Muscle layer of duodenum (tissue), 2 donors: ENCODE results near the gene ERC1.

Experiments used
- H3K27ac ChIP-seq: one replicate; pipeline ENCODE4 v1.7.0; 2013; ENCODE audit warnings: mild to moderate bottlenecking, low read length
- H3K27me3 ChIP-seq: one replicate; pipeline ENCODE4 v1.7.0; 2013; ENCODE audit warnings: low read depth, mild to moderate bottlenecking, control low read depth, low read length
- H3K36me3 ChIP-seq, 2 donors: one replicate each; pipeline ENCODE4 v1.7.0; 2013; ENCODE audit warnings: low read length in 2 of 2, control low read depth in 1 of 2, mild to moderate bottlenecking in 1 of 2; ENCODE audit not compliant: insufficient read depth in 2 of 2, control insufficient read depth in 1 of 2
- H3K4me1 ChIP-seq, 2 donors: one replicate each; pipeline ENCODE4 v1.7.0; 2013; ENCODE audit warnings: low read length in 2 of 2, mild to moderate bottlenecking in 2 of 2, control low read depth in 1 of 2, moderate library complexity in 1 of 2; ENCODE audit not compliant: insufficient read depth in 2 of 2, control insufficient read depth in 1 of 2
- H3K4me3 ChIP-seq, 2 donors: one replicate each; pipeline ENCODE4 v1.7.0; 2013; ENCODE audit warnings: low read length in 2 of 2, low read depth in 1 of 2, mild to moderate bottlenecking in 1 of 2
- H3K9me3 ChIP-seq, 2 donors: one replicate each; pipeline ENCODE4 v1.7.0; 2013; ENCODE audit warnings: low read length in 2 of 2, control low read depth in 1 of 2, mild to moderate bottlenecking in 1 of 2; ENCODE audit not compliant: control insufficient read depth in 1 of 2
- donor health status: healthy.

Gene ERC1

DNA sequence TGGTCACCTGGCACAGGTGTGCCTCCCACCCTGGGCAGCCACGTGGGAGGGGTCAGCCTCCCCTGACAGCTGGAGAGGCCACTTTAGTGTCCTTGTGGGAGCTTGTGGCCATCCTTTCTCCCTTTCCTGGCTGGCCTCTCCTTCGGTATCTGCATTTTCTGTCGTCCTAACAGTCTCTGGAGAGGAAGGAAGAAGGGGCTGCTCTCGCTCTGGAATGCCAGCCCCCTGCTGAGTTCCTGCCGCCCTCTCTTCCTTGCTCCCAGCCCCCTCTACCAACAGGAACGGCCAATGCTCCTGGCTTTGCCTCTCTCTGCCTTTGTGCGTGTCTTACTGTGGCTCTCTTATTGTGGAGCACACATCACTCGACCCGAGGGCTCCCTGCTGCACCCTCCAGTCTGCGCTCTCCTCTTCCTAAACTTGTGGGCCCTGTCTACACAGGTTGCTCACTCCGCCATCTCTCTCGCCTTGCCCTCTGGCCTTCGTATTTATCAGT, 532.6 kb downstream of the ERC1 start:
- Histone ChIP-seq H3K36me3 (no peaks in the 10 kb centered on the region), H3K4me3 (no peak overlapping the region), H3K27me3 (peaks cover 2% of the 10 kb centered on the region), H3K9me3 (no peaks in the 10 kb centered on the region), H3K27ac (no peak overlapping the region), H3K4me1 (no peaks in the 10 kb centered on the region)

DNA sequence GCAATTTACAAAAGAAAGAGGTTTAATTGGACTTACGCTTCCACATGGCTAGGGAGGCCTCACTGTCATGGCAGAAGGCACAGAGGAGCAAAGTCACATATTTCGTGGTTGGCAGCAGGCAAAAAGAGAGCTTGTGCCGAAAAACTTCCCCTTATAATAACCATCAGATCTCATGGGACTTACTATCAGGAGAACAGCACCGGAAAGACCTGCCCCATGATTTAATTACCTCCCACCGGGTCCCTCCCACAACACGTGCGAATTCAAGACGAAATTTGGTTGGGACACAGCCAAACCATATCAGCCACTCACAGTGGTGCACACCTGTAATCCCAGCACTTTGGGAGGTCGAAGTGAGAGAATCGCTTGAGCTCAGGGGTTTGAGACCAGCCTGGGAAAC, 534.8 kb downstream of the ERC1 start:
- H3K4me3 ChIP-seq = no peak overlapping the region
- H3K4me1 ChIP-seq = peaks cover 0 to 6% of the 10 kb centered on the region in 2 donors
- peaks cover 3% of the 10 kb centered on the region for H3K27me3 ChIP-seq
- H3K36me3 ChIP-seq = no peaks in the 10 kb centered on the region
- H3K9me3 ChIP-seq = no peaks in the 10 kb centered on the region
- H3K27ac ChIP-seq = no peak overlapping the region

DNA sequence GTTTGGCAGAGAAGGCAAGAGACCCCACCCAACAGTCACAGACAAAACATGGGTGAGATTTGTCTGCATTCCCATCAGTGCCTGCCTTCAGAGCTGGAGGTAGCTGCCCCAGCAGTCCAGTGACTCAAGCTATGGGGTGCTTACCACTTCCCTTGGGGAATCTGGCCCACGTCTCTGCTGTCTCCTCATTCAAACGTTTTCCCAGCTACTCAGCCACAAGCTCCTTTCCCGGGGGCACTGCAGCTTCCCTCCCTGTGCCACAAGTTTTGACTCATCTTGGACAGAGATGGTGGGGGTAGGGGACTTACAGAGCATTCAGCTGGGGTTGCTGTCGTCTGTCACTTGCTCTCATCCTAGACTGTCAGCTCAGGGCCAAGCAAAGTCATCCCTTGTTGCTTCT, 536.8 kb downstream of the ERC1 start:
- Histone ChIP-seq H3K36me3 (no peaks in the 10 kb centered on the region), H3K27me3 (peaks cover 17% of the 10 kb centered on the region)

DNA sequence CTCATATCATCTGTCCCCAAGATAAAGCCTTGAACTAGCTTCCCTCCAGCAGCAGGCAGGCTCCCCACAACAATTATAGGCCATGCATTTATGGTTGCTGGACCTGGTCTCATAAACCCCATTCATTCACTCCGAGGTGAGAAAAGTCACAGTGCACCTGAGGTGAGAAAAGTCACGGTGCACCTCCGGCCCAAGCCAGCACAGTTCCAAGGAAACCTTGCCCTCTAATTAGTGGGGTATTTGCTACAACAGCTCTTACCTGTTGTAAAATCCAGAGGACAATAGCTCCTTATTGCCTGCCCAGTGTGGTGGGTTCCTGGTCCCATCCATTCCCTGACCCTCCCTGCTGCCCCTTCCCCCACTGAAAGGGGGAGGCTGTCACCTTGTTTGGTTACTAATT, 537.8 kb downstream of the ERC1 start:
- Histone ChIP-seq H3K27me3 (peaks cover 27% of the 10 kb centered on the region), H3K36me3 (no peaks in the 10 kb centered on the region), H3K27ac (no peak overlapping the region), H3K9me3 (no peaks in the 10 kb centered on the region), H3K4me3 (no peak overlapping the region), H3K4me1 (peaks cover 0 to 16% of the 10 kb centered on the region in 2 donors)

More for the DNA sequence above, 536.8 kb downstream of the ERC1 start:
- Histone ChIP-seq H3K4me3 (no peak overlapping the region), H3K27ac (no peak overlapping the region), H3K4me1 (peaks cover 0 to 16% of the 10 kb centered on the region in 2 donors), H3K9me3 (no peaks in the 10 kb centered on the region)

DNA sequence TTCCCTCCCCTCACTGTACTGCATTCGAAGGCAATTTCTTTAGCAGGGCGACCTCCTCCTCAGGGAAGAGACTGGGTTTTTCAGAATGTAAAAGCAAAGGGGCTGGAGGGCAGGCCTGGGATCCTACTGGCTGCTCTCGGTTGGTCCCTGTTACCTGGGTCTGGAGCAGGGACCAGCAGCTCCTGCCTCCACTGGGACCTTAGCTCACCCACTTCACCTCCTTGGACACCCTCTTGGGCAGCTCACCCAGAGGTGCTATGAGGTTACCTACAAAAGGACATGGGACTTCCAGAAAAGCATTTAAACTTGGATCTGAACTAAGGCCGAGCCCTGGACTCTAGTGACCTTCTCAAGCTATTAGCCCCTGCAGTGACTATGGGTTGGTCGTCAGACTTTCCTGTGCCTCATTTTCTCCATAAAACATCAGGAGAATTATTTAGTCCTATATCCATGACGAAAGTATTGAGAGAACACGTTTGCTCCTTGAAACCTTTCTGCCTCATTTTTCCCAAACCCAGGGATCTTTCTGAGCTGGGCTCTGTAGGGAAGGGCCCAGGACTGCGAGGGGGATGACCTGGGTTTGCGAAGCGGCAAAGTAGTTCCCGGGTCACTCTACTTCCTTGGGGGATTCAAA, 538.3 kb downstream of the ERC1 start:
- no peak overlapping the region for H3K27ac ChIP-seq
- peak overlapping the region; percentile 46 to 70 for H3K4me3 ChIP-seq
- peaks cover 31% of the 10 kb centered on the region for H3K27me3 ChIP-seq

DNA sequence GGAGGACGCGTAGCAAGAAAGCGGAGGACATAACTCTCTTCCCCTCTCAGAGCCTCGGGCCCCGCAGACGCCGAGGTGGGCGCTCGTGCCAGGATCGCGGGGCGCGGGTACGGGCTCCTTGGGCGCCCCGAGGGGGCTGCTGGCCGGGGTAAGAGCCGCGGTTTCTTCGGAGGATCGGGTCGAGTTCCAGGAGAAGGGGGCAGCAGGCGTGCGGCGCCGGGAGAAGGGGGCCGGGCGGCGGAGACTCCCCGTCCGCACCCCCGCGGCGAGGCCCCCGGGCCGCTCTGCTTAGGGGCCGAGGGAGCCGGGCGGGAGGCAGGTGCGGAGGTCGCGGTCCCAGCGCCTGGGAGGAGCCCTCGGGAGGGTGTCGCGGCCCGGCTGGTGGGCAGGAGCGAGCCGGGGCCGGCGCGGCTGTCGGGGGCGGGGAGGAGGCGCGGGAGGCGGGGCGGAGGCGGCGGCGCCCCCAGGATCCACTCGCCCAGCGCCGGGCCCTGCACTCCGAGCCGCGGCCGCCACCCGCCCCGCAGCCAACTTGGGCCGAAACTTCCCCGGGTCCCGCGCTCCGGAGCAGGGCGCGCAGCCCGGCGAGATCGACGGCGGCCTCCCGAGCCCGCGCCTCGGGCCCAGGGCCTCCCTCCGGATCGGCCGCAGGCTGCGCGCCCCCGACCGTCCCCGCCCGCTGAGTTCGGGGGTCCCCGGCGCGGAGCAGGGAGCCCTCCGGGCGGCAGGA, 539.0 kb downstream of the ERC1 start:
- no peak overlapping the region for H3K27ac ChIP-seq
- H3K27me3 ChIP-seq = peaks cover 31% of the 10 kb centered on the region
- no peaks in the 10 kb centered on the region for H3K9me3 ChIP-seq
- H3K36me3 ChIP-seq = no peaks in the 10 kb centered on the region
- peaks cover 0 to 16% of the 10 kb centered on the region in 2 donors for H3K4me1 ChIP-seq
- peak overlapping the region; percentile 46 to 70 for H3K4me3 ChIP-seq

More for the DNA sequence above, 538.3 kb downstream of the ERC1 start:
- Histone ChIP-seq H3K9me3 (no peaks in the 10 kb centered on the region), H3K4me1 (peaks cover 0 to 16% of the 10 kb centered on the region in 2 donors), H3K36me3 (no peaks in the 10 kb centered on the region)

DNA sequence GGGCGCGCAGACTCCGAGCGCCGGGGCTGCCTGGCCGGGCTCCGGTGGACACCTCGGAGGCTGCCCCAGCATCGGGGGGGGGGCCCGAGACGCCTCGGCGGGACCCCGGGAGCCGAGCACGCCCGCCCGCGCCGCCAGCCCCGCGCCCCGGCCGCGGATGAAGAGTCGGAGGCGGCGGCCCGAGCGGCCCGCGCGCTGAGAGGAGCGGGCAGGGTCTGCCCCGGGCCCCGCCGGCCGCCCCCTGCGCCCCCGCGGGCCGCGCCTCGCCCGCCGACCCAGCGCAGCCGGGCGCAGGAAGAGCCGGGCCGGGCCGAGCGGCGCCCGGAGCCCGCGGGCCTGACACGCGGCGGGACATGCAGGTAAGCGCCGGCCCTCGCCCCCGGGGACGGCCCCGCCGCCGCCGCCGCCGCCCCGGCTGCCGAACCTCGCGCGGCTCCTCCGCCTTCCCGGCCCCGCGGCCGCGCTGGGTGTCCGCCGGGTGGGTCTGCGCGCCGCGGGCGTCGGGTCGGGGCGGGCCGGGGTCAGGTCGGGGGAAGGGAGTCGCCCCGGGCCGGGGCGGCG, 539.6 kb downstream of the ERC1 start:
- Histone ChIP-seq H3K36me3 (no peaks in the 10 kb centered on the region), H3K4me1 (peaks cover 0 to 16% of the 10 kb centered on the region in 2 donors), H3K27ac (no peak overlapping the region), H3K4me3 (peak overlapping the region in 1 of 2 donors; percentile 71), H3K9me3 (no peaks in the 10 kb centered on the region), H3K27me3 (peaks cover 35% of the 10 kb centered on the region)

DNA sequence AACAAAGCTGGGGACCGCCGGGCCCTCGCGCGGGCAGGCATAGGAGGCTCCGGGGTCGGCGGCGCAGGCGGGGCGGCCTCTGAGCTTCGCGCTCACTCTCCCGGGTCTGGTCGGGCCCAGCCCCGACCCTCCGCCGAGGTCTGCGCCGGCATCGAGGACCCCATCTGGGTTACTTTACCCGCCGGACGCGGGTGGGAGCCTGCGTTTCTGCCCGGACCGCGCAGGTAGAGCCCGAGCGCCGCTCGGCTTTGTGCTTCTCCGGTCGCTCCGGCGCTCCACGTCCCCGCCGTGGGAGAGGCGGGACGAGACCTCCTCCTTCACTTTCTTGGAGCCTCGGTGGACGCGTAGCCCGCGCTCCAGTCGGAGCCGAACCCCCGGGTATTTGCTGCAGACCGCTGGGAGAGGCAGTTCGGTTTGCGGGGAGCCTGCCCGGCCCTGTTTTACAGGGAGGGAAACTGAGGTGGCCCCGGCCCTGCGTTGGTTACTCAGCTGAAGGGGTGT, 540.2 kb downstream of the ERC1 start:
- Histone ChIP-seq H3K4me3 (peak overlapping the region; percentile 52 to 71), H3K27me3 (peaks cover 35% of the 10 kb centered on the region), H3K27ac (no peak overlapping the region)

DNA sequence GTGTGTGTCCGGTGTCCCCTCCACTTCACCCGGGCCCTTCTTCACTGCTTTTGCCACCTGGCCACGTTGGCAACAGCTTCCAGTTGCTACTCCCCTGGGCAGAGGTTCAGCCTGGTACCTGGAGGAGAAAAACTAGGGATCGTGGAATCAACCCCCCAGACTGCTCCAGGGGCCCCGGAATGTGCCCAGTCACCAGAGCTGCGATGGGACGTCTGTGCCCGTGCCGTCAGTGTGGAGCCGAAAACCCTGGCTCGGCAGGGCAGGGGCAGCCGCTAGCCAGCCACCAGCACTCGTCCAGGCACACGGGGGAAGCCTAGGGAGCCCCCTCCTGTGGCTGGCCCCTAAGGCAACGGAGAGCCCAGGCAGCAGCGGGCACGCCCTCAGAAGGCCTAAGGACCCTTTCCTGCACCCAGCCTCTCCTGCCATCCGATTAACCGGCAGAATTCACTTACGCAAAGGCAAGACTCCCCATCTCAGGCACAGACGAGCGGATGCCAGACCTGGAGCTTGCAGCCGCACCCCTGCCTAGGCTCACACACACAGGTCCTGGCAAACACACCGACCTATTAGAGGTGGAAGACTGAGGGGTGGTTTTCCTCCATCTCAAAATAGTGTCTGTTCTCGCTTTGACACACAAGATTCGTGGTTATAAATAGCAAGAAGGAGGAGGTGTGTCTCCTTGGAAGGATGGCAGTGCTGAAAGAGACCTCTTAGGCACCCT, 540.8 kb downstream of the ERC1 start:
- Histone ChIP-seq H3K9me3 (no peaks in the 10 kb centered on the region), H3K36me3 (no peaks in the 10 kb centered on the region), H3K4me3 (peak overlapping the region; percentile 52 to 71), H3K27ac (no peak overlapping the region), H3K4me1 (peaks cover 0 to 16% of the 10 kb centered on the region in 2 donors), H3K27me3 (peaks cover 35% of the 10 kb centered on the region)

More for the DNA sequence above, 540.2 kb downstream of the ERC1 start:
- Histone ChIP-seq H3K9me3 (no peaks in the 10 kb centered on the region), H3K4me1 (peaks cover 0 to 16% of the 10 kb centered on the region in 2 donors), H3K36me3 (no peaks in the 10 kb centered on the region)

DNA sequence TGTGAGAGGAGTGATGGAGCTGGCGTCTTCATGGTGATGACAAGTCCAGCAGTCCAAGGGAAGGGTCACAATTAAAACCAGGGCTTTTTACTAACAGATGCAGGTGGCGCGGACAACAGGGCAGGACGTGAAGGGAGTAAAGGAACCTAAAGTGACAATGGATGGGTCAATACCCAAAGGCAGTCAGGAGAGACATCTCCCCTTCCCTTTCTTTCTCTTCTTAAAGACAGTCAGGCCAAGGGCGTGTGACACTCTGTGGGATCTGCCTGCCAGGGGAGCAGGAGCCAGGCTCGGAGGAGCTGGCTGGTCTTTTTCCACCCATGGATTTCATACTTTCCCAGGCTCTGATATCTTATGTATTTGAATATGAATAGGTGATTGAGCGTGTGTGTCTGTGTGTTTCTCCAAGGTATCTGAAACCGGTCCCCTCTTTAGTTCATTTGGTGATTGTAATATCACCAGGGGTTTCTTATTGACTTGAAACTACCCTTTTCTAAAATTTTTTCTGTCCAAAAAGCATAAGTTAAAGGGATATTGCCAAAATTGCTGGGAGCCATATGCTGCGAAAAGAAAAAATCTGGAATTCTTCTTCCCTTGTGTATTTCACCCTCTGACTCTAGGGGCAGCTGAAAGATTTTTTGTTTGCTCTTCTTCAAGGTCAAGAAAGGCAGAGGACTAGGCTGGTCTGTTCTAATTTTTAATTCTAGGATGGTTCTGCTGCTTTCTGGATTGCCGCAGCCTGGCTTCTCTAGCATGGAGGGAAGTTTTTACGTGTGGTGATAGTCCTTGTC, 541.5 kb downstream of the ERC1 start:
- Histone ChIP-seq H3K36me3 (no peaks in the 10 kb centered on the region), H3K27me3 (peaks cover 35% of the 10 kb centered on the region), H3K4me3 (no peak overlapping the region), H3K27ac (no peak overlapping the region), H3K9me3 (no peaks in the 10 kb centered on the region), H3K4me1 (peaks cover 0 to 16% of the 10 kb centered on the region in 2 donors)
